CD4-positive, alpha-beta T cell treated with Interleukin-4 for 4 hours (primary cell): Measurements from ENCODE around the gene F13B.
"Not testable (repeated sequence)": the region's sequence is repeated elsewhere in the genome, so short reads cannot be mapped to it uniquely, and the experiment has no call there.

Experiments
- DNase-seq: peaks from one replicate; pipeline ENCODE4 v3.0.0-alpha.2; 2020

F13B gene

GRCh38 chr1:197066719-197067456 lies at the start of gene F13B:
Gene F13B (minus strand): TSS chr1:197067260. CDS start chr1:197067223, 37 bp downstream.
- DNase-seq = no peak

GRCh38 chr1:197116156-197116555 lies 49.1 kb upstream of the F13B start:
- DNase-seq = no peak

- no peak for DNase-seq
Observed at GRCh38 chr1:197106869-197107268, 39.8 kb upstream of the F13B start.

- DNase-seq = no peak
Observed at GRCh38 chr1:197103300-197103699, 36.2 kb upstream of the F13B start.

- no peak for DNase-seq
Observed at GRCh38 chr1:197101978-197102377, 34.9 kb upstream of the F13B start.

GRCh38 chr1:197100677-197101076 lies 33.6 kb upstream of the F13B start:
- no peak for DNase-seq

- no peak for DNase-seq
Observed at GRCh38 chr1:197099444-197099843, 32.4 kb upstream of the F13B start.

- not testable (repeated sequence) for DNase-seq
Observed at GRCh38 chr1:197096971-197097370, 29.9 kb upstream of the F13B start.

- no peak for DNase-seq
Observed at GRCh38 chr1:197096137-197096536, 29.1 kb upstream of the F13B start.

GRCh38 chr1:197093226-197093885 lies 26.3 kb upstream of the F13B start:
- DNase-seq = no peak

- no peak for DNase-seq
Observed at GRCh38 chr1:197092491-197093023, 25.5 kb upstream of the F13B start.

- no peak for DNase-seq
Observed at GRCh38 chr1:197083474-197083873, 16.4 kb upstream of the F13B start.

GRCh38 chr1:197081117-197081753 lies 14.2 kb upstream of the F13B start:
- no peak for DNase-seq

- DNase-seq = no peak
Observed at GRCh38 chr1:197080323-197080722, 13.3 kb upstream of the F13B start.

- no peak for DNase-seq
Observed at GRCh38 chr1:197076585-197076984, 9.5 kb upstream of the F13B start.

GRCh38 chr1:197073978-197074377 lies 6.9 kb upstream of the F13B start:
- no peak for DNase-seq

- no peak for DNase-seq
Observed at GRCh38 chr1:197067457-197067818, 378 bp upstream of the F13B start.

GRCh38 chr1:197066277-197066676 lies 783 bp downstream of the F13B start:
- DNase-seq = no peak

GRCh38 chr1:197065559-197065958 lies 1.5 kb downstream of the F13B start:
- no peak for DNase-seq

- no peak for DNase-seq
Observed at GRCh38 chr1:197063212-197063611, 3.8 kb downstream of the F13B start.

- DNase-seq = no peak
Observed at GRCh38 chr1:197062692-197063091, 4.4 kb downstream of the F13B start.

GRCh38 chr1:197049100-197049499 lies 18.0 kb downstream of the F13B start:
- no peak for DNase-seq

GRCh38 chr1:197042676-197043341 lies 24.3 kb downstream of the F13B start:
- no peak for DNase-seq
